Fibroblast of skin of right biceps (primary cell): ENCODE data around the gene FHIT.
A peak's percentile ranks its signal among the peaks of the same experiment; 100 is the strongest.

Experiments
- DNase-seq: peaks from one replicate; pipeline ENCODE4 v3.0.0-alpha.2; 2013

The FHIT gene

DNA sequence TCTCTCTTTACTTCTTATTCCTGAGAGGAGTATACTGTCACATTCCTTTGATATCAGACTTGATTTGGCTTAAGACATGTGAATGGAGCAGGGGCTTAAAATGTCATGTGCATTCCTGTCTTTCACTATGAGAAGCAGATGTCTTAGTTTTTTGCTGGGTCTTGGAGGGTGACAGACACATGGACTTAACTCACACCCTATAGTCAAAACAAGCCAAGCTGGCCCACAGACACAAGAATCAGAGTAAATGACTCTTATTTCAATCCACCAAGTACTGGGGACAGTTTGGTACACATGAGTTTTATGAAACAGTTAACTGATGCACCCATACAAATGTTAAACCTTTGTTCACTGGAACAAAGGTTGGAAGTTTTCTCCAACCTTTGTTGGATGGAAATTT is 1177.3 kb downstream of the FHIT start:
- DNase-seq: no peak

DNA sequence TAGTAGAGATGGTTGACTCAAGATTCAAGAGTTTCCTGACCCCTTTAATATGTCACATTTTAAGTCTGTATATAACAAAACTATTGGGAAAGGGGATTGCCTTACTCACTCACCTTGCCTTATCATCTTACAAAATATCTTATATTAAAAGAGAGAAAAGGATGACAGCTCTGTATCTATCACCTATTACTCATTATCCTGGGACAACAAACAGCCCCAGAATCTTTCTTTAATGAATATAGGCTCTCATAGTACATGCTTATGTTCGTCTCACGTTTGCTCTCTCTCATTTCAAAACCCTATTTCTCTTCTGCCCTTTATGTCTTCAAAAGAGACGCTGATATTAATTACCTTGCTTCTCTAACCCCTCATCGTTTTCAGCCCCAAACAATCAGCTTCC is 1178.0 kb downstream of the FHIT start:
- no peak for DNase-seq

DNA sequence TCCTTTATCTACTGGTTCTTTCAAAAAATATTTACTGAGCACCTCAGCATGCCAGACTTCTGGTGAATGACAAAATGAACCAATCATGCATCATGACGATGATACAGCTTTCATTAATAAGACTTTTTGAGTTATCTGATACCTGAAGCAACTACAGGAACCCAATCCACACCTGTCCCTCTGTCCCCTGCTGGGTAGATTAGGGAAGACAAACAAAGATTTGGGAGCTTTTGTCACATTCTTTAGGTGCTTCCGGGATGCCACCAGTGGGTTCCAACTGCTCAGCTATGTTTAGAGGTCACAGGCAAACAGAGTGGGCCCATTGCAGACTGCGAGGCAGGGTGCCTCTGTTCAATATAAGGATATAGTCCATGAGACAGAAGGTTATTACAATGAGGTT is 1180.9 kb downstream of the FHIT start:
- no peak for DNase-seq

DNA sequence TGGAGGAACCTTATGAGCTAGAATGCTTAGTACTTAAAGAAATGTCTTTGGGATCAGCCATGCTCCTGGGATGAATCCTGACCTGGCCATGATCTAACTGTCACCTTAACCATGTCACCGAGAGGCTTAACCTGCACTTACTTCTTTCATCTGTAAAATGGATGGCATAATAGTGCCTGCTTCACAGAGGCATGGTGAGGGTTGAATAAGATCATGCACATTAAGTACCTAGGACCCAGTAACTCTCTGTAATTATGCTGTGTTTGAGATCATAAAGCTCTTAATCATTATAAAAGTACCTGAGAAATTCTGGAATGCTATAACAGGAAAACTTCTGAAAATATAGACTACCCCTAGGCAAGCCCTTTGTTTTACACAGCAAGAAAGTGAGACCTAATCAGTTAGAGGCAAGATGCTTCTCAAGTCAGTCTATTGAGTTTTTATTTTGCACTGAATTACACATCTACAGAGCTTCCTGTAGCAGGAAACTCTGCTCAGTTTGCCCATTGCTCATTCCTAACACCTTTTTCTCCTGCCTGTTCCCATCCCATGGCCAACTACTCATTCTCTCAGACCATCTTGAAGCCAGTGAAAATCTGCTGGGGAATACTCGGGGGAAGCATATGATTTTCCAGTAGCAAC is 1185.9 kb downstream of the FHIT start:
- DNase-seq: no peak

DNA sequence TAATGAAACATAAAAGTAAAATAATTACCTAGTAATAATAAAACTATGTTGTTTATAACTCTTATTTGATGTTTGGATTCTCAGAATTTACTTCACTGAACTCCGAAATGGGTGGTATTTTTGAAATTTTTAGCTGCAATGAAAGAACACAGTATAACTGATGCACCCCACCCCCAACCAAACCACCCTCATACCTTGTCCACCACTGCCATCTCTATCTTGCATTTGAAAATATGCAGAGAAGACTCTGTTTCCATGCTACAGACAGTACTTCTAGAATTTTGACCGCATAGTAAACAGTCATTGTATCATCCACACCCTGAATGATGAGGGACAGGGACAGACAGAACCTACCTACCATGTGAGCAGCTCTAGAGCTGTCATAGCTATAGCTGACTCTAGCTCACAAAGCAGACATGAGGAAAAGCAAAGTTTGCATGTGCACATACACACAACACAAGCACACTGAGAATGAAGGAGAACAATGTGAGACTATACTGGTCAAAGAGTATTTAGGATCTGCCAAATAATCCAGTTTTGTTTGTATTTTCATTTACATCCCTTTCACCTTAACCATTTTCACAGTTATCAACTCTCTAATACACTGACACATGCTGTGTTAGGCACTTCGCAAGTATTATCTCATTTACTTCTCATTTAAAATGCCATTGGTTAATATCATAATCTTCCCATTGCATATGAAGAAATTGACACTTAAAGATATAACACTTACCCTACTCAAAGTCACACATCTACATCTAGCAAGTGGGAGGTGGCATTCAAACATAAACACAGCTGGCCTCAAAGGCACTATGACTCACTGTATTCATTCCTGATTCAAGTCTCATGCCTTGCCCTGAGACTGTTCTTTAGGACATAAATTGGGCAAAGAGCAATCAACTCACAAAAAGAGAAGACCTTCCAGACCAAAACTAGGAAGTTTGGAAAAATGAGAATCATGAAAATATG is 1186.8 kb downstream of the FHIT start:
- peak; percentile 62 for DNase-seq

DNA sequence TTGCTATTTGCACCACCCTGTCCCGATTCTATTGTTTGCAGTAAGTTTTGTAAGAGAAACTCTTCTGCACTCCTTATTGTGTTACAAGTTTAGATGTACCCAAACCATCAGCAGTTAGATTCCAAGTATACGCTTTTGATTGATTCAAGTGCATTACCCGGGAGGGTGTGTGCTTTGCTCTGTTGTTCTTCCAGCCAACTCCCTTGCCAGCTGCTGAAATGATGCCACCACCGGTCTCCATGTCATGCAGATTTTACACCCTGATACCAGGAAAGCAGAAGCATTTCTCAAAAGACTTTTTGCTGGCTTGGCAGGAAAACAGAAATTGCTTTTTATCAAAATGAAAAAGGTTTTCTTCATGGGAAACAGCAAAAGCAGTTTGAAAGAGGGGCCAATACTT is 1194.8 kb downstream of the FHIT start:
- no peak for DNase-seq

DNA sequence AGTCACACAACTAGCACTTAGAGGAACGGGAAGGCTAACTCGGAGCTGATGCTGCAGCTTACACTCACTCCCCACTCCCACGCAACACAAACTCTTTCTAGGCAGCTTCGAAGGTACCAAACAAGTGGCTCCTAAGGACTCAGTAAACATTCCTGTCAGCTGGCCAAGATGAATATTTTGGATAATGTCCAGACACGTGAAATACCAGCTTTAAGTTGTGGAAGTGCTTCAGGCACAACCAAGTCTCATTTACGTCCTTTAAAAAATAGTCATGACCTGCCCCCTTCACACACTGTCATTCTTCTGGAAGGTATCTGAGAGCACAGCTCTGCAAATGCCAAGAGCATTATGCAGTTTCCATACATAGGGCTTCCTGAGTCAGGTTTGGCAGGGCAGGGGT is 1195.5 kb downstream of the FHIT start:
- DNase-seq: peak; percentile 74

DNA sequence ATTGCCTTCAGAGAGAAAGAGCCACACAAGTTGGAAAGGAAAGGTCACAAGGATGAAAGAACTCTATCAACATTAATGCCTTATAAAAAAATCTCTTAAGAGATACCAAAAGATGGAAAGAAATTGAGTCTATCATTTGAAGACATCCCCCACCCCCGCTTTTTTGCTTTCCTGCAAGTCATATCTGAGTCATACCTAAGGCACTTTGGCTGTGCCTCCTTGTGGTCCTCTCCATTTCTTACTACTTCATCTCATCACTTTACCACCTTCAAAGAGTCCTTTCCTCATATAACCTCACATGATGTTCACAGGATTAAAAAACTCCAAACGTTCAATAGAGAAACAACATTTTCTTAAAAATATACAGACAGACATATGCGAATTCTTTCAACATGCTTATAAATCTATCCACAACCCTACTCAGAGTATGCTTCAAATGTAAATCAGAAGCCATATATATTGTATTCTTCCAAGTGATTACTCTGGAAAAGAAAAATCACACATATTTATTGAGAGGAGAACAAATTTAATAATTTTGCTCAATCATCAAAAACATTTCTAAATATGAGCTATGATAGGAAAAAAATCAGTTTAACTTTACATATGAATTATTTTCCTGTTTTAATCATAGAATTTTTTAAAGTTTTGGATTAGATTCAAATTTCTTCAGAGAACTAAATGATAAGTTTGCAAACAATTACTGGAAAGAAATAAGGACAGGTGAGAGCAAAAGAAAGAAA is 1197.6 kb downstream of the FHIT start:
- DNase-seq: peak; percentile 87

DNA sequence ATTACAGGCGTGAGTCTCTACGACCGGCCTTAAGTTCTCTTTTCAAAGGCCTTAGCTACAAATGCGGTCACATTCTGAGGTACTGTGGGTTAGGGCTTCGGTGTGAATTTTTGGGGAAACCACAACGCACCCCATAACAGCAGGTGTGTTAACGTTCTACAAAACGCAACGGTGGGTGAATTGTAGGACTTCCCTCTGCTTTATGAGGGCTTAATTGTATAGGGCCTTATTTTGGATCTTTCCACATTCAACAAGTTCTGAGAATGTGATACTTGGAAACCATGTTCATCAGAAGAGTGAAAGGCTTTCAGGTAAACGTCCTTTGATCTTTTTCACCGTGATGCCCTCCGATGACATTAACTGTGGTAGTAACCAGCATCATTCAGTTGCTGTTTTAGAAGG is 1202.8 kb downstream of the FHIT start:
- DNase-seq: no peak

DNA sequence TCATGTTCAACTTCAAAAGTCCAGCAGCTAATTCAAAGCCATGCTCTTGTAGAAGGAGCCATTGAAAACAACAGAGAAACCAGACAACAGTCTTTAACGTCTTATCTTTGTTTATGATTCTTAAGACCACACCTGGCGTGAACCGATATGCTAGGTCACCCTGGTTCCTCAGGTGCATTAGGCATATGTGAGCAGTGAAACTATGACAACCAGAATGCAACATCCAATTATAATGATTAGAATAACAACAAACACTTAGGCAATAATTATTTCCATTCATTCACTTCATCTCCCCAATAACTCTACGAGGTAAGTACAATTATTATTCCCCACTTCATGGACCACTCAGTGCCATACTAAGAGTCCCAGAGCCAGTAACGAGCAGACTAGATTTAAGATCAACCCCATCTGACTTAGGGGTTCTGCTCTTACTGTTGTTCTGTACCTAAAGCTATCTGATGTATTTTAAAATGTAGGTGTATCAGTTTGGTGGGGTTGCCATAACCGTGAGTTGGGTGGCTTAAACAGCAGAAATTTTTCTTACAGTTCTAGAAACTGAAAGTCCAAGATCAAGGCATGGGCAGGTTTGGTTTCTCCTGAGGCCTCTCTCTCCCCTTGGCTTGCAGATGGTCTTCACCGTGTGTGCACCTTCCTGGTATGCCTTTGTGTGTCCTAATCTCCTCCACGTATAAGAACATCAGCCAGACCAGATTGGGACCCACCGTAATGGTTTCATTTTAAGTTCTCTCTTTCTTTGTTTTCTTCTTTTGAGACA is 1203.6 kb downstream of the FHIT start:
- no peak for DNase-seq

DNA sequence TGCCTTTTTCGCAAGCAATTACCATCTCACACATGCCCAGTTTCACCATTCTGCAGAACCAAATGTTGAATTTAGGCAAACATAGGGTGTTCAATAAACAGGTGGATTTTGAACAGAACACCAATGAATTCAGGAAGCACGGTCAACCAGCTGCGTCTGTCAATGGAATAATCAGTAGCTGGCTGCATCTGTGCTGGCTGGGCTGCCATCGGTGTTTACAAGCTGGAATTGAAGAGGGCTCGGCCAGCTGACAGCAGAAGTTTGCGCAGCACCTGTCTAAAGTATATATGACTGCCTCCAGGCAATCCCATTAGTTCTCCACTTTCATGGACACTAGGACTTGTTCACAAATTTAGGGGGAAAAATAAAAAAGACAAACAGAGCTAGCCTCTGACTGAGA is 1205.0 kb downstream of the FHIT start:
- DNase-seq: no peak

DNA sequence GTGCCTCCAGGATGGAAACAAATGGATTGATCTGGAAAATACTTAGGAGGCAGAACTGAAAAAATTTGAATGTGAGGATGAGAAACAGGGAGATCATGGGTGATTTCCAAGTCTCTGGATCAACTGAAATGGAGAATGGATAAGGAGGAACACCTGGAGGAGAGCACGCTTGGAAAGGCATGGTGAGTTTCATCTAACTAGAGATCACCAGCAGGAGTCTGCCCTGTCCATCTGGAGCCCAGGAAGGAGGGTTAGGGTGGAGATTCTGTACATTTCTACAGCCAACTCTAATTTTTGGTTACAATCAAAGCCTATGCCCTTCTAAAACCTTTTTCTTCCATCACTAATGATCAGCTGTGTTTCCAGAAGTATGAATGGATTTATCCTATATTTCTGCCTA is 1205.6 kb downstream of the FHIT start:
- DNase-seq: no peak

DNA sequence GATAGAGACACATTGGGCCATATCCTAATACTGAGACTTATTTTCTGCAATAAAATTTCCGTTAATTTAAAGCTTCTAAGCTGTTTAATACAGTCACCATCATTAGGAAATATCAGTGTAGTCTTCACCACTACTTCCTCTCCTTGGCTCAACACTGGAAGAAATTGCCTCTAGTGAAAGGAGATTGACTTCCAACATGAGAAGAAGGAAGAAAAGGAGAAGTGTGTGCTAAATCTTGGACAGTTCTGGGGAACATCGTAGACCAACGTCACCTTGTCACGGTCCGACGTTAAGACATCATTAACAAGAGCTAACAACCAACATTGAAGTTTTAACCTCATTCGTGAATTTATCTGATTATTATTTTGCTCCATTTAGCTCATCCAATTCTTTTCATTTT is 1214.4 kb downstream of the FHIT start:
- no peak for DNase-seq

DNA sequence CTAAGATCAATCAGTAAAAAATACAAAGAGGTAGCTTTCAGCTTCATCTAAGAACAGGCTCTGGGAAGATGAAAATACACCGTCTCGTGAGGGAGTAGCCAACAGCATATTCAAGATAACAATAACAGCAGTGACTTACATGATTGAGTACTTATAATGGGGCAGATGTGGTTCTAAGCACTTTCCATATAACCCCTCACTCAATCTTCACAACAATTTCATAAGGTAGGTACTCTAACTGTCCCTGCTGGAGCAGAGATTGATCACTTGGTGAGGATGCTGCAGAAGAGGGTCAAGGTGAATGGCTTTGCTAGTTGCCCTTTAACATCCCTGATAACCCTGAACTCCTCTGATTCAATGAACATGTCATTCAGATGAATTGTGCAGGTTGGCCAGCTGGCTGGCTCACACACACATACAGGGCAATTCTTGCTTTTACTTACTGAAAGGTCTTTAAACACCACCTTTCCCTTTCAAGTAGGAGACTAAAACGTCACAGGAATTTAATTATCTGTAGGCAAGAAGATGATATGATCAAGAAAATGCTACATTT is 1217.3 kb downstream of the FHIT start:
- DNase-seq: no peak

DNA sequence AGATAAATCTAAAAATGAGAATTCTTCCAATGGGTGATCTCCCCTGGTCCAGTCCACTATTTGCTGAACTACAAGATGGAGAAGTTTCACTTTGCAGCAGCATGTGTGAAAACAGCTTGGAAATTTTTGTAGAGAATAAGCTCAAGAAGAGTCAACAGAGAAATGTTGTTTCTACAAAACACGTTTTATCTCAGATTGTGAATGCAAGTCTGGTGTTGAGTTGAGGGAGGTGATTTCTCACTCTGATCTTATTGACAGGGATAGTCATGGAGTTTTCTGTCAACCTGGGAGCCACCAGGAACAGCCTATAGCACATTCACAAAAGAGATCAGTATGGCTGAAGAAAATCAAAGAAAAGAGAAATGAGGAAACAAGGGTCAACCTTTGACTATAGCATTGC is 1220.3 kb downstream of the FHIT start:
- no peak for DNase-seq

DNA sequence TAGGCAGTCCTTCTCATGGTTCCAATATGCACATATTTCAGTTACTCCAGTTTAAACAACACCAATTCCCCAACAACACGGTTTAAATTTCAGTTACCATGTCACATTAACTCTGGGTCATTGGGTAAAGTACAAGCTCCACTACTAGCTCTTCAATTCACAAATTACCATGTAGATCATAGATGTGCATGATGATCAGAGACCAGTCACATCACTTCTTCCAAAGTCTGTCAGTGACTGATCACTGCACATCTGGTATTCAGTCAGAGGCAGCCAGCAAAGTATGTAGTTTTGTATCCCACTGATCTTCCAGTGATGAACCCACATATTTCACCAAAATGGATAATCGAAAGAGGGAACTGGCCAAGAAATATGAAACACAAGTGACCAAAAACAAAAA is 1223.0 kb downstream of the FHIT start:
- DNase-seq: no peak

DNA sequence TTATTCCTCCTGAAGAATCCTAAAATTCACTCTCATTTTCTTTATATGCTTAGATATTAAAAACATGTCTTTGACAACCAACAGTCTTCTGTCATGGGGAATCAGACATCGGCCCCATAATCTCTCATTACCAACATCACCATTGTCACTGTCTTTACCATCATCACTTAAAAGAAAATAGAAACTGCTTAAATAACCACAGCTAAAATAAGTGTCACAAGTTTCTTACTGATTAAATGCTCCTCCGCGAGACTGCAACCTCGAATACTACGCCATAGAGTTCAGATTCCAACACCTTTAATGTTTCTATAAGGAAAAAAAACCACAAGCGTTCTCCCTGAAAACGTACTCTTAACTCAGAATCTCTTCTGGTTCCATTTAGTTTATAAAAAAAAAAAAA is 1223.9 kb downstream of the FHIT start:
- no peak for DNase-seq

DNA sequence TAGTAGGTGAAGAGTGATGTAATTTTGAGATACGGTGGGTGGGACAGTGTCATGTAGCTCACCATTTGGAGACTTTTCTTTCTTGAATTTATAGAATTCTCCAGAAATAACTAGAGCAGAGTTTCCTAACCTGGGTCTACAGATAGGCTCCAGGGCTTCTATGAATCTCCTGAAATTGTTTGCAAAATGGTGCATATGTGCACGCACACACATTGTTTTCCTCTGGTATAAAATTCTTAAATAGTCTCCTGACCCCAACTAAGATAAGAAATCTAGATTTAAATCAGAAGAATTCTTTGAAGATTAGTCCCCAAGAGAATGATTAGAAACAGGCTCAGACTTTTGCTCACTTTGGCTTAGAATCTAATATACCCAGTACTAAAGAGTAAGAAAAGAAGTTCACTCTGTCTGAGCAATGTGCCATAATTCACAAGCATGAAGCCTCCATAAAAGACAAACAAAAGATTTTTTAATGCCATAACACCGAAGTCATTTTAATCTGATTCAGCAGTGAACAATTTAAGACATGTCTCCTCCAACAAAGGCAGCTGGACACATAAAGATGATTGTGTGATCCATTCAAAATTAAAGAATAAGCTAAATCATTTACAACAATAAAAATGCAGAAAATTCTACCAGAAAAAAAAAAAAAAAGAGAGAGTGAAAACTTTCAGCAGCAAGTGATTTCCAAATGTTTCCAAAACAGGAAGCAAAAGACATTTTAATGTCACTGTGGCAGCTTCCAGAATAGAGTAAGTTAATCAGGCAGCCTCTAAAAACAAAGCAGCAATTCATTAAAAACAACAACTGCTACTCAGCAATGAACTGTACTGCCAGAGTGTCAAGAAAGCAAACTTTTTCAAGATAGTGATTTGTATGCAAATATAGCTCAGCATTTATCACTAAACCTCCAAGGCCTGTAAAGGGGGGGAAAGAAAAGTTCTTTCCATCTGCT is 1225.9 kb downstream of the FHIT start:
- DNase-seq: peak; percentile 78

DNA sequence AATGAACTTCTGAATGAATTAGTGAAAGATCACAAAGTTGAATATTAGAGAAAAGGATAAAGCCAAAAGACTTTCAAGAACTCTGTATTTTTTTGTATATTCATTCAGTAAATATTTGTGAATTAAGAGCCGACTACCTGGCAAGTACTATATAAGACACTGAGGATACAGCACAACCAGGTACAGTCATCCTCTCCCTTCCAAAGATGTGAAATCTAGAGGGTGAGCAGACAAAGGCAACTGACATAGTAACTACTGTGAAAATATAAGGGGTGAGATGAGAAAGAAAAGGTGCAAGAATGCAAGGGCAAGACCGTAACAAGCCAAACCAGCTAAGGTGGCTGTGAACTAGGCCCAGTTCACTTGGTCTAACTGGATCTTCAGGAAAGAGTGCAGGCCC is 1226.9 kb downstream of the FHIT start:
- DNase-seq: no peak

DNA sequence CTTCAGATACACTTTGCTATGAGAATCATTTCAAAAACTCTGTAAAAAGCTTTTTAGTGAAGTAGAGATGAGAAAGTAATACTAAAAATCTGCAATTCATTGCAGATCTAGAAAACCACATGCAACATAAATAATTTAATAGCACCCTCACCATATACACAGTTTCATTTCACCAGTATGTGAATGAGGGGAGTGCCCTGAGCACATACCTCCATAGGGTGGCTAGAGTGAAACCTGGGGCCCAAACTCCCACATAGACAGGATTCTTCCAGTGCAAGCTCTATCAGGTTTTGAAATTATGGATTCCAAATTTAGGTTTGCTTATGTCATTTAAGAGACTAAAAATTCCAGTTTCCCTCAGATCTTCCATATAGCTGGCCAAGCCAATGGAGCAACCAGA is 1228.1 kb downstream of the FHIT start:
- no peak for DNase-seq

DNA sequence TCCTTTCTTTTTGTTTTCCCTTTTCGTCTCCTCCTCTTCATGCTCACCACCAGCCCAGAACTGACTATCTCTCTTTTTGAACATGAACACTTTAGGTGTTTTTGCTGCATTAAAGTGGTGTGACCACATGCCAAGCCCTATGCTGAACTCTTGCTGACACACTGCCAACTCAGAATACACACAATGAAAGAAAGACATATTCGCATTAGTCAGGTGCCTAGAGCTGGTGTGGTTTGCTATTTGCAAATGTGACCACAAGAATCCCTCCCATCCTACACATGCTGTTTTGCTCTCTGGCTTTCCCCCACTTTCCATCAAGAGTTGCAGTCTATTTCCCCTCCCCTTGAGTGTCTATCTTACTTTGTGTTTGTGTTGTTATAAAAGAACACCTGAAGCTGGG is 1233.6 kb downstream of the FHIT start:
- peak; percentile 67 for DNase-seq
